ENCODE results near the gene NRARP.

GRCh38 chr9:137350696-137351584, 48.9 kb upstream of the NRARP start:
- no peak for TF ChIP-seq CTCF (IDR thresholded peaks at IDR 0.05)
- no peak for TF ChIP-seq EZH2 (IDR thresholded peaks at IDR 0.05; ENCODE audit: borderline replicate concordance, insufficient read depth, low read depth, low read length, poor library complexity, severe bottlenecking)
